Uterus (tissue), 4 donors: ENCODE results near the gene FER. TPM values are rescaled to one million over a fixed set of nuclear protein-coding genes. Genes with fewer than 3 reads are reported as not detected.

Experiments
- DNase-seq, 2 donors: peaks; one replicate each; pipeline ENCODE4 v3.0.0-alpha.2; 2019 to 2020
- H3K27ac ChIP-seq, 2 donors: fragments of 200-600 bp; sonication (generic); 1 replicate in 1 of 2; 2 replicates in 1 of 2; pipeline ENCODE4 v1.5.1; 2016 to 2018
- H3K27me3 ChIP-seq, 2 donors: fragments of 200-600 bp; sonication (generic); one replicate each; pipeline ENCODE4 v1.5.1; 2018 to 2019; ENCODE audit warnings: control low read depth in 1 of 2
- H3K36me3 ChIP-seq, 2 donors: fragments of 200-600 bp; sonication (generic); one replicate each; pipeline ENCODE4 v1.5.1; 2019; ENCODE audit warnings: control low read depth in 1 of 2
- H3K4me1 ChIP-seq, 2 donors: fragments of 200-600 bp; sonication (generic); one replicate each; pipeline ENCODE4 v1.5.1; 2018 to 2019; ENCODE audit warnings: control low read depth in 1 of 2
- H3K4me3 ChIP-seq, 2 donors: fragments of 200-600 bp; sonication (generic); 1 replicate in 1 of 2; 2 replicates in 1 of 2; pipeline ENCODE4 v1.5.1; 2018 to 2019; ENCODE audit warnings: mild to moderate bottlenecking in 1 of 2
- H3K9me3 ChIP-seq, 2 donors: fragments of 200-600 bp; sonication (generic); one replicate each; pipeline ENCODE4 v1.5.1; 2019; ENCODE audit warnings: control low read depth in 1 of 2
- POLR2A ChIP-seq, 2 donors: fragments of 450-650 bp; IDR thresholded peaks; one replicate each; pipeline ENCODE4 v1.6.1; 2016; ENCODE audit warnings: antibody characterized with exemption in 2 of 2, mild to moderate bottlenecking in 1 of 2, moderate library complexity in 1 of 2
- intact Hi-C: fragments of 100-400 bp; cut with DNase I; formaldehyde crosslinking; loops from one replicate; pipeline ENCODE4 v1.15.1; 2023; ENCODE audit warnings: low total_unique reads
- total RNA-seq, 4 donors: library from RNA; depleted of rRNA in 3 of 4; stranded (reverse); fragments of >200 nt in 3 of 4; gene quantifications; one replicate each; pipeline versions ENCODE4 v1.1.0 to v1.2.4, GENCODE V29; 2014 to 2023
- TF ChIP-seq, protein P1 (sequence below), 4 experiments: fragments of 200-600 bp in 2 of 4; fragments of 450-650 bp in 2 of 4; sonication (generic) in 2 of 4; IDR thresholded peaks; one replicate each; pipeline ENCODE4 v1.5.1; 2016 to 2019; ENCODE audit warnings: antibody characterized with exemption in 4 of 4, mild to moderate bottlenecking in 2 of 4, moderate library complexity in 1 of 4
- donor health status: DM: yes; HTN: yes; CAD: no.

The FER gene
- total RNA-seq, 4 donors from 2014 or later, result 16.9 to 60.1 (median 38.0) TPM

DNA sequence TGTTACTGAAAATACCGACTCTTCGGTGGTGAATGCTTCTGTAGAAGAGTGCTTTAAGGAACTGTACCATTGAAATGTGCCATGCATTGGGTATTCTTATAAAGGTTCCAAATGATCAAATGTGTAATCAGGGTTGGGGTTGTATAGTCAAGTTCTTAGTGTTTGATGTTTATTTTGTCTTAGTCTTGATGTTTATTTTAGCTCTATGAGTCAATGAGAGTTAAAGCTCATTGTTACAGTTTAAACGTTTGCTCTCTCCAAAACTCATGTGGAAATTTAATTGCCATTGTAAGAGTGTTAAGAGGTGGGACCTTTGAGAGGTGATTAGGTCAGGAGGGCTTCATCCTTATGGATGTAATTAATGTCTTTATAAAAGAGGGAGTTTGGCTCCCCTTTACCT is 153.0 kb downstream of the FER start:
- no peaks in the 10 kb centered on the region for H3K9me3 ChIP-seq
- DNase-seq, result no peak
- TF ChIP-seq POLR2A (IDR thresholded peaks at IDR 0.05), result no peak
- TF ChIP-seq, protein P1, sequence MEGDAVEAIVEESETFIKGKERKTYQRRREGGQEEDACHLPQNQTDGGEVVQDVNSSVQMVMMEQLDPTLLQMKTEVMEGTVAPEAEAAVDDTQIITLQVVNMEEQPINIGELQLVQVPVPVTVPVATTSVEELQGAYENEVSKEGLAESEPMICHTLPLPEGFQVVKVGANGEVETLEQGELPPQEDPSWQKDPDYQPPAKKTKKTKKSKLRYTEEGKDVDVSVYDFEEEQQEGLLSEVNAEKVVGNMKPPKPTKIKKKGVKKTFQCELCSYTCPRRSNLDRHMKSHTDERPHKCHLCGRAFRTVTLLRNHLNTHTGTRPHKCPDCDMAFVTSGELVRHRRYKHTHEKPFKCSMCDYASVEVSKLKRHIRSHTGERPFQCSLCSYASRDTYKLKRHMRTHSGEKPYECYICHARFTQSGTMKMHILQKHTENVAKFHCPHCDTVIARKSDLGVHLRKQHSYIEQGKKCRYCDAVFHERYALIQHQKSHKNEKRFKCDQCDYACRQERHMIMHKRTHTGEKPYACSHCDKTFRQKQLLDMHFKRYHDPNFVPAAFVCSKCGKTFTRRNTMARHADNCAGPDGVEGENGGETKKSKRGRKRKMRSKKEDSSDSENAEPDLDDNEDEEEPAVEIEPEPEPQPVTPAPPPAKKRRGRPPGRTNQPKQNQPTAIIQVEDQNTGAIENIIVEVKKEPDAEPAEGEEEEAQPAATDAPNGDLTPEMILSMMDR (IDR thresholded peaks at IDR 0.05), result no peak
- H3K4me1 ChIP-seq, result no peaks in the 10 kb centered on the region
- no peaks in the 10 kb centered on the region for H3K36me3 ChIP-seq
- H3K27me3 ChIP-seq, result no peaks in the 10 kb centered on the region
- H3K4me3 ChIP-seq, result no peak overlapping the region
- intact Hi-C loops, result no loop called here
- no peak overlapping the region for H3K27ac ChIP-seq

DNA sequence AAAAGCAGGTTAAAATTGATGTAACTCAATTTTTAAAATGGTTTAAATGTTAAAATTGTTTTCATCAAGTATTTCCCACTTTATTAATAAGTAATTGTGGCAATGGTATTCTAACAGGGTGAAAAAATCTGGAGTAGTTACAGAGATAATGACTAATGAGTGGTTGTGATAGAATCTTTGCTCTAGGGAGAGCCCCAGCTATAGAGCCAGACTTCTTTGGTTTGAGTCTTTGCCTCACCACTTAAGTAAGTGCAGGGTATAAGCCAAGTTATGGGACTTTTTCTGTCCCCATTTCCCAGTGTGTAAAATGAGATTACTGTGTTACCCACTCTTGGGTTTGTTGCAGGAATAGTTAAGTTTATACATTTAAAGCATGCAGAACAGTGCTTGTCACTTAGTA is 158.1 kb downstream of the FER start:
- no peak overlapping the region for H3K4me3 ChIP-seq
- intact Hi-C loops, result no loop called here
- no peak for TF ChIP-seq POLR2A (IDR thresholded peaks at IDR 0.05)
- TF ChIP-seq, protein P1 (IDR thresholded peaks at IDR 0.05), result no peak
- H3K4me1 ChIP-seq, result no peaks in the 10 kb centered on the region
- no peaks in the 10 kb centered on the region for H3K27me3 ChIP-seq
- no peak for DNase-seq
- no peak overlapping the region for H3K27ac ChIP-seq
- no peaks in the 10 kb centered on the region for H3K36me3 ChIP-seq
- H3K9me3 ChIP-seq, result no peaks in the 10 kb centered on the region

DNA sequence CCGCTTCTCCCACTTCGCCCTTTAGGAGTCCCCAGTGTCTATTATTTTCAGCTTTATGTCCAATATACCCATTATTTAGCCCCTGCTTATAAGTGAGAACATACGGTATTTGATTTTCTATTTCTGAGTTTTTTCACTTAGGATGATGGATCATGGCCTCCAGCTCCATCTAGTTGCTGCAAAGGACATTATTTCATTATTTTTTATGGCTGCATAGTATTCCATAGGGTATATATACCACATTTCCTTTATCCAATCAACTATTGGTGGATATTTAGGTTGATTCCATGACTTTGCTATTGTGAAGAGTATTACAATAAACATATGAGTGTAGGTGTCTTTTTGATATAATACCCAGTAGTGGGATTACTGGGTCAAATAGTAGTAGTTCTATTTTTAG is 162.9 kb downstream of the FER start:
- DNase-seq, result no peak
- intact Hi-C loops, result no loop called here
- Histone ChIP-seq H3K4me1 (no peaks in the 10 kb centered on the region), H3K27me3 (no peaks in the 10 kb centered on the region), H3K4me3 (no peak overlapping the region), H3K36me3 (no peaks in the 10 kb centered on the region), H3K27ac (no peak overlapping the region), H3K9me3 (no peaks in the 10 kb centered on the region)
- TF ChIP-seq POLR2A (IDR thresholded peaks at IDR 0.05), result no peak
- TF ChIP-seq, protein P1 (IDR thresholded peaks at IDR 0.05), result no peak

DNA sequence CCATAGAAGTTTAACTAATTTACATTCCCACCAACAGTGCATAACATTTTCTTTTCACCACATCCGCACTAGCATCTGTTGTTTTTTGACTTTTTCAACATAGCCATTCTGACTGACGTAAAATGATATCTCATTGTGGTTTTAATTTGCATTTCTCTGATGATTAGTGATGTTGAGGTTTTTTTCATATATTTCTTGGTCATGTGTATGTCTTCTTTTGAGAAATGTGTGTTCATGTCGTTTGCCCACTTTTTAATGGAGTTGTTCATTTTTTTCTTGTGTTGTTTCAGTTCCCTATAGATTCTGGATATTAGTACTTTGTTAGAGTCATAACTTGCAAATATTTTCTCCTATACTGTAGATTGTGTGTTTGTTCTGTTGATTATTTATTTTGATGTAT is 163.4 kb downstream of the FER start:
- intact Hi-C loops, result no loop called here
- H3K27ac ChIP-seq, result no peak overlapping the region
- no peaks in the 10 kb centered on the region for H3K4me1 ChIP-seq
- no peak for DNase-seq
- no peaks in the 10 kb centered on the region for H3K36me3 ChIP-seq
- H3K9me3 ChIP-seq, result no peaks in the 10 kb centered on the region
- H3K4me3 ChIP-seq, result no peak overlapping the region
- H3K27me3 ChIP-seq, result no peaks in the 10 kb centered on the region
- TF ChIP-seq POLR2A (IDR thresholded peaks at IDR 0.05), result no peak
- TF ChIP-seq, protein P1 (IDR thresholded peaks at IDR 0.05), result no peak

DNA sequence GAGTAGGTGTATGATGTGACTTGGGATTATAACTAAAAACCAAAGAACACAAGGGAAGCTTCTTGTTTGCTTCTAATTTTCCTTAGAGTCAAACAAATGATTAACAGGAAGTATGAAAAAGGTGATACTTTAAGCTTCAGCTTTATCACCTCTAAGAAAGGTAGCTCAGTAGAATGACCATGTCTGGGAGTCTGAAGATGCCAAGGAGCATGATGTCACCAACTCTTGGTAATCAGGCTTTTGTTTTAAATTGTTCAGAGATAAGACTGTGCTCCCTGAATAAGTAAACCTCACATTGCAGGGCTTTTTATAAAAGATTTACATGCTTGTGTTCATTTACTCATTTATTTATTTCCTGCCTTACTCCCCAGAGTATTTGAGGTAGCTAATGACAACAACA is 169.9 kb downstream of the FER start:
- Histone ChIP-seq H3K27me3 (no peaks in the 10 kb centered on the region), H3K36me3 (no peaks in the 10 kb centered on the region), H3K4me1 (no peaks in the 10 kb centered on the region), H3K9me3 (no peaks in the 10 kb centered on the region), H3K4me3 (no peak overlapping the region), H3K27ac (no peak overlapping the region)
- no peak for DNase-seq
- TF ChIP-seq, protein P1 (IDR thresholded peaks at IDR 0.05), result no peak
- intact Hi-C loops, result no loop called here
